Measurements from ENCODE around the gene OR51G2.
"Not testable (repeated sequence)": the region's sequence is repeated elsewhere in the genome, so short reads cannot be mapped to it uniquely, and the experiment has no call there.

Gene OR51G2

DNA sequence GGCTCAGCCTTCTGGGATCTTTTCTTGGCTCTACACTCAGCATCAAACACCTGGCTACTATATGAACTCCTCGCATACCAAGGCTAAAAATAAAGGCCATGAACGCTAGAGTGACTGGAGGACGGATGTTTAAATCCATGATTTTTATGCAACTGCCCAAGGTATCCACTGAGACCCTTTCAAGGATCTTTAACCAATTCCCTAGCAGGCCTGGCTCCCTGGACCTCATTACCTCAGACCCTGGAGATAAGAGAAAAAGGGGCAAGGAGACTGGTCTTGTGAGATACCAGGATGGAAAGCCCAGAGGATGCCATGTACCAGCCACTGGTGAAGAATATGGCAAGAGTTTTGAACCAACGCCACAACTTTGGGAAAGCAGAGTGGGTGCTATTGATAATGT, at the start of gene OR51G2:
OR51G2 (minus strand) TSS at position 101 of the 400 bp plus-strand sequence. CDS start 3,687 bp downstream, outside the sequence.
- DNase-seq (ENCODE audit: low spot score), result no peak

DNA sequence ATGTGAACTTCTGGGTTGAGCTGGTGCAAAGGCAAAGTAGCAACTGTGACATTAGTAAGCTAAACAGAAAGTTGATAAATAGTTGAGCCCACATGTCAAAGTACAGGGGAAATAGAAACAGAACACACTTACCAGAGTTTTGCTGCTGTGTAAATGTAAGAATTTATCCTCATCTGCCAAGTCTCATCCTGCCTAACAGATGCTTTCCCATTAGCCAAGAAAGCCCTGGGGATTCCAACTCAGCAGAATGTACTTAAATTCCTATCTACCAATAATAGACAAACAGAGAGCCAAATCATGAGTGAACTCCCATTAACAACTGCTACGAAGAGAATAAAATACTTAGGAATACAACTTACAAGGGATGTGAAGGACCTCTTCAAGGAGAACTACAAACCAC, 43.7 kb upstream of the OR51G2 start:
- DNase-seq (ENCODE audit: low spot score), result no peak

DNA sequence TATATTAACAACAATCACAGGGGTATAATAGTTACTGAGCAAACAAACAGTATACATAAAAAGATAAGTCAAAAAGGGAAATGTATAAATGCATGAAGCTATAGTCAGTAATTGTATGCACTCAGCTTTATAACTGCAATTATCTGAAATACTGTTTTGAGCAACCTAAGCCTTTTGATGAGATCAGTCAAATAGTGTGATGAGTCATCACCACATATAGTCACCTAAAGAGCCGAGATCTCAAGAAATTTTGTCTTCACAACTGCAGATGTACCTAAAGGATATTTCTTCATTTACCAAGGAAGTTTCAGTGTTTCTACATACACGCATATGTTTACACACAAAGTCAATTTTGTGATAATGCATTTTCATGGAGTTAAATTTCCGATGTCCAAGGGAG, 41.7 kb upstream of the OR51G2 start:
- no peak for DNase-seq (ENCODE audit: low spot score)

DNA sequence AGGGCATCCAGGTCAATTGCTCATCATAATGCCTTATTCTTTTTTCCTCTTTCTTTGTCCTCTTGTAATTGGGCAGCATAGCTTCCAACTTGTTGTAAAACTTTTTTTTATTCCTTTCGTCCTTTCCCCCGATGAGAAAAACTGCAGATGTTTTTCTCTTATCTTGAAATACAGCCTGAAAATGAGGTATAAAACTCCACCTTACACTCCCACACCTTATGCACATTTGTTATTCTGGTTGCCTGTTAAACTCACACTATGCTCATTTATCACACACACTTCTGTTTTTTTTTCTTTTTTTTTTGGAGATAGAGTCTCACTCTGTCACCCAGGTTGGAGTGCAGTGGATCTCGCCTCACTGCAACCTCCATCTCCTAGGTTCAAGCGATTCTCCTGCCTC, 38.2 kb upstream of the OR51G2 start:
- no peak for DNase-seq (ENCODE audit: low spot score)

- DNase-seq (ENCODE audit: low spot score), result not testable (repeated sequence)
Observed at GRCh38 chr11:4955613-4956012, 36.5 kb upstream of the OR51G2 start, which contains the start of gene OR51A2. Gene OR51A2 (minus strand): TSS chr11:4955713. CDS start chr11:4955713, 0 bp downstream.

DNA sequence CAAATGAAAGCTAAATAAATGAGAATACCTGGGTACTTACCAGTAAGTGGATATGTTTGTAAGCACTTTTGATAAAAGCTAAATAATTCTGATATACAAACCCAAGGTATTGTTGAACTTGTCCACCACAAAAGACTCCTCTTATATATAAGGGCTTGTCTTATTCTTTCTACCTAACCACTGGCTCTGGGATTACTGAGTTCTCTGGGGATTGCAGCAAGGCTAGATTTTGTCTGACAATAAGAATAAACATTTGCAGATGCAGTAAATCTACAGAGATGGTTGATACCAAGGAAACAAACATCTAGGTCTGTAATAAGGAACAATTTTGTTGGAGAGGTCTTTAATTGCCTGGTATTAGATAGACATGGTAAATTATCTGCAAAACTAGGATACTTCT, 28.4 kb upstream of the OR51G2 start, which contains the start of gene OR51A4:
OR51A4 (minus strand) TSS at position 101 of the 400 bp plus-strand sequence. CDS start 505 bp downstream, outside the sequence.
- DNase-seq (ENCODE audit: low spot score), result no peak

- no peak for DNase-seq (ENCODE audit: low spot score)
Observed at GRCh38 chr11:4936745-4937144, 17.6 kb upstream of the OR51G2 start.

- DNase-seq (ENCODE audit: low spot score), result no peak
Observed at GRCh38 chr11:4932751-4933150, 13.6 kb upstream of the OR51G2 start.

GRCh38 chr11:4926608-4927007, 7.5 kb upstream of the OR51G2 start:
- no peak for DNase-seq (ENCODE audit: low spot score)

- DNase-seq (ENCODE audit: low spot score), result no peak
Observed at GRCh38 chr11:4924239-4924638, 5.1 kb upstream of the OR51G2 start, which contains the start of gene OR51G1. Gene OR51G1 (minus strand): TSS chr11:4924339. CDS start chr11:4924339, 0 bp downstream.

DNA sequence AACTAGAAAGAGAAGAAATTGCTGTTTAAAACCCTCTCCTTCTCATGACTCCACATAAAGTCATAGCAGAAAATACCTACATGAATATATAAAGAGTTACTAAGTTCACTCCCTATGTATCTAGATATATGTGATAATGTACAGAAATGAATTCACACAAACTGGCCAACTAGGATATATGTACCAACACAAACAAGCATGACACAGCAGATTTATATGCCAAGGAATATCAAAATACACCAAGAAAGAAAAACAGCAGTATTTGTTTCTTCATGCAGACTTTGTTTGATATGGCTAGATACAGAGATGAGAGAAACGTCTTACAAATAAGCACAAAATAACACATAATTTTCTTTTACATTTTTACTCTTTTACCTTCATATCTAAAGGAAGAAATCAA, 3.2 kb upstream of the OR51G2 start:
- DNase-seq (ENCODE audit: low spot score), result no peak

- no peak for DNase-seq (ENCODE audit: low spot score)
Observed at GRCh38 chr11:4921796-4922195, 2.6 kb upstream of the OR51G2 start.

DNA sequence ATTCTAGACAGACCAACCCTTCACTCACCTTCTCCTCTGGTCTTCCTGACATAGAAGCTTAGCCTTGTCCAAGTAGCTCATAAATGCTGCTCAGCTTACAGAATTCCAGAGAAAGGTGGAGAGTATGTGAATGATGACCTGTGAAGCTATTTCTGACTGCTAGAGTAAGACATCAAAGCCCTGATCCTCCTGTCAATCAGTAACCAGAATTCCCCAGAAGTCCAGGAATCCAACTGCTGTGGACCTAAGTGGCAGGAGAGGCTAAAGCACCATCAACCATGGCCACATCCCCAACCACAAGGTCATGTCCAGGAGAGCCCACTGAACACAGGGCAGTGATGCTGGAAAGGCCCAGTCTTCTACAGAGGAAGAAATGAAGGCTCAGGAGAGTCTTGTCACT, 2.6 kb downstream of the OR51G2 start:
- no peak for DNase-seq (ENCODE audit: low spot score)

- DNase-seq (ENCODE audit: low spot score), result no peak
Observed at GRCh38 chr11:4903484-4903883, 15.7 kb downstream of the OR51G2 start, which contains the start of gene OR51A7. Gene OR51A7 (plus strand): TSS chr11:4903783. CDS start chr11:4907370, 3,587 bp downstream.

- peak; percentile 70 for DNase-seq (ENCODE audit: low spot score)
Observed at GRCh38 chr11:4891996-4892640, 27.0 kb downstream of the OR51G2 start.

GRCh38 chr11:4890279-4890678, 28.9 kb downstream of the OR51G2 start:
- DNase-seq (ENCODE audit: low spot score), result no peak

DNA sequence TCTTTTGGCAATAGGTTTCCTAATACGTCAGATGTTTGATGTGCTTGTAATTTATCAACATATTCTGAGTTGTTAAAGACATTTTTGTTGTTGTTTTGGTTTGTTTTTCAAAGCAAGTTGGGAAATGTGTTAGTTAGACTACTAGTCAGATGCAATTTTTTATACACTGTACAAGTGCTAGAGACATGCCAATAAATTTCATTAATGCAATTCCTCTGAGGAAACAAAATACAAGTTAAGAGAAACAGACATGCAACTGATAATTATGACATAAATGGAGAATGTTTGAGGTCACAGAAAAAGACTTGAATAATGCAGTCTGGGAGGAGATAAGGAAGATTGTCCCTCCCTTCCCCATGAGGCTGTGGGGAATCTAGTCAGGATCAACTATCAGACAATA, 31.6 kb downstream of the OR51G2 start:
- no peak for DNase-seq (ENCODE audit: low spot score)

DNA sequence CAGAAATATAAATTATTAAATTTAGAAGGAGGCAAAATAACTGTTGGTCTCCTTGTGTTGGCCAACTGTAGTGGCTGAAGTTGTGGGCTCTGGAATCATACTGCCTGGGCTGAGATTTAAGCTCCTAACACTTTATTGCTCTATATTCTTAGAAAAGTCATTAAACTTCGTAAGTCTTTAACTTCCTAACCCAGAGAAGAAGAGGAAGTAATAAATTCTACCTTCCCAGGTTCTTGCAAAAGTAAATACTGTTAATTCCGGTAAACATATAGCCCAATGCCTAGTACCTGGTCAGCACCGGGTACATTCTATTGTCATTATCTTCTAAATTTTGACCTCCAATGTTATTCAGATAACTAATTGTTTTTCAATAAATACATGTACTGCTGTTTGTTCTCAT, 33.0 kb downstream of the OR51G2 start:
- DNase-seq (ENCODE audit: low spot score), result no peak

- no peak for DNase-seq (ENCODE audit: low spot score)
Observed at GRCh38 chr11:4884361-4884760, 34.8 kb downstream of the OR51G2 start.

DNA sequence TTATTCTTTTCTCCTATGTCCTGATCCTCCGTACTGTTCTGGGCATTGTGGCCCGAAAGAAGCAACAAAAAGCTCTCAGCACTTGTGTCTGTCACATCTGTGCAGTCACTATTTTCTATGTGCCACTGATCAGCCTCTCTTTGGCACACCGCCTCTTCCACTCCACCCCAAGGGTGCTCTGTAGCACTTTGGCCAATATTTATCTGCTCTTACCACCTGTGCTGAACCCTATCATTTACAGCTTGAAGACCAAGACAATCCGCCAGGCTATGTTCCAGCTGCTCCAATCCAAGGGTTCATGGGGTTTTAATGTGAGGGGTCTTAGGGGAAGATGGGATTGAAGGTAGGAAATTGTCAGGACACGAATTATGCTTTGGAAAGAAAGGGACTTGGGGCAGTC, 36.6 kb downstream of the OR51G2 start:
- DNase-seq (ENCODE audit: low spot score), result no peak

DNA sequence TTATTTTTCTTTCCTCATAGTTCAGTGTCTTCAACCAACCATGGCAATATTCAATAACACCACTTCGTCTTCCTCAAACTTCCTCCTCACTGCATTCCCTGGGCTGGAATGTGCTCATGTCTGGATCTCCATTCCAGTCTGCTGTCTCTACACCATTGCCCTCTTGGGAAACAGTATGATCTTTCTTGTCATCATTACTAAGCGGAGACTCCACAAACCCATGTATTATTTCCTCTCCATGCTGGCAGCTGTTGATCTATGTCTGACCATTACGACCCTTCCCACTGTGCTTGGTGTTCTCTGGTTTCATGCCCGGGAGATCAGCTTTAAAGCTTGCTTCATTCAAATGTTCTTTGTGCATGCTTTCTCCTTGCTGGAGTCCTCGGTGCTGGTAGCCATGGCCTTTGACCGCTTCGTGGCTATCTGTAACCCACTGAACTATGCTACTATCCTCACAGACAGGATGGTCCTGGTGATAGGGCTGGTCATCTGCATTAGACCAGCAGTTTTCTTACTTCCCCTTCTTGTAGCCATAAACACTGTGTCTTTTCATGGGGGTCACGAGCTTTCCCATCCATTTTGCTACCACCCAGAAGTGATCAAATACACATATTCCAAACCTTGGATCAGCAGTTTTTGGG, 37.2 kb downstream of the OR51G2 start, which contains the start of gene OR51T1:
OR51T1 (plus strand) TSS at position 41 of the 641 bp plus-strand sequence; CDS start at position 41, 0 bp downstream.
- peak; percentile 7 for DNase-seq (ENCODE audit: low spot score)

DNA sequence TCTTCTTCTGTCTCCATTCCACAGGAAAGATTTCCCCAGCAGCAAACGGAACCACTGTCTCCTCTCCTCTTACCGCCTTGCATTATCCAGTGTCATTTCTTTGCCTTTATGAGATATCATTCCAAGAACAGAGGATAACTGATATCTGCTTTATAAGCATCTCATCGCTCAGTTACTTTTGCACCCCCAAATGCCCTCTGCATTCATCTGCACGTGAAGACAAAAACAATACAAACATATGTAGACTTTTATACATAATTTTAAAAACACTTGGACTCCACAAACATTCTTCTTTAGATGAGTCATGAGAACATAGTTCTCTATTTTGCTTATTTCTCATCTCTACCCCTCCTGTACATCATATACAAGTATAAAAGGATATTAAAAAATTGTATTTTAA, 38.0 kb downstream of the OR51G2 start:
- DNase-seq (ENCODE audit: low spot score), result no peak

GRCh38 chr11:4865855-4866254, 53.3 kb downstream of the OR51G2 start:
- no peak for DNase-seq (ENCODE audit: low spot score)

Data from AG08396 (cell line).